Fibroblast of lung (primary cell): ENCODE measurements around the gene RERE.

Experiments used
- EZH2 ChIP-seq: IDR thresholded peaks from 2 replicates; pipeline ENCODE4 v1.5.1; 2012; ENCODE audit warnings: low read length, control low read depth, mild to moderate bottlenecking; ENCODE audit errors: missing control alignments
- TF ChIP-seq, protein P1 (sequence below), 2 donors: IDR thresholded peaks in 1 of 2; conservative IDR thresholded peaks in 1 of 2; 1 replicate in 1 of 2; 2 replicates in 1 of 2; pipeline ENCODE4 v1.5.1; 2011 to 2012; ENCODE audit warnings: low read length in 2 of 2, control low read depth in 1 of 2, inconsistent platforms in 1 of 2, low read depth in 1 of 2, mild to moderate bottlenecking in 1 of 2

DNA sequence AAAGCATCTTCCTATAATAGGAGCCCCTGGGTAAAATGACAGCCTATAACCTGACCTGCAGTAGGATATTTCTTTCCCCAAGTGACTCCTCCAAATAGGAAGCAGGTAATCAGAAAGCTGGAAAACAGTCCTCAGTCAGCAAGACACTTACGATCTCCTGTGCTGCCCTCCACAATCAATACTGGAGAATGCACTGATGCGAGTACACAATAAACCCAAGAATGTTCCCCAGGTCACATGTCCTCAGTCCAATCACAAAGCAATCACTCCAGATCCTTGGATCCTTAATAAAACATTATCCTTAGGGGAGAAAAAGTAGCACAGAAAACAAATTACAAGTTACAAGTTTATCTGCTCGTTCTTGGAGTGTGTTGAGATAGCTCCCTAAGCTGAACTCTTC is 266.4 kb downstream of the RERE start:
- TF ChIP-seq, protein P1, sequence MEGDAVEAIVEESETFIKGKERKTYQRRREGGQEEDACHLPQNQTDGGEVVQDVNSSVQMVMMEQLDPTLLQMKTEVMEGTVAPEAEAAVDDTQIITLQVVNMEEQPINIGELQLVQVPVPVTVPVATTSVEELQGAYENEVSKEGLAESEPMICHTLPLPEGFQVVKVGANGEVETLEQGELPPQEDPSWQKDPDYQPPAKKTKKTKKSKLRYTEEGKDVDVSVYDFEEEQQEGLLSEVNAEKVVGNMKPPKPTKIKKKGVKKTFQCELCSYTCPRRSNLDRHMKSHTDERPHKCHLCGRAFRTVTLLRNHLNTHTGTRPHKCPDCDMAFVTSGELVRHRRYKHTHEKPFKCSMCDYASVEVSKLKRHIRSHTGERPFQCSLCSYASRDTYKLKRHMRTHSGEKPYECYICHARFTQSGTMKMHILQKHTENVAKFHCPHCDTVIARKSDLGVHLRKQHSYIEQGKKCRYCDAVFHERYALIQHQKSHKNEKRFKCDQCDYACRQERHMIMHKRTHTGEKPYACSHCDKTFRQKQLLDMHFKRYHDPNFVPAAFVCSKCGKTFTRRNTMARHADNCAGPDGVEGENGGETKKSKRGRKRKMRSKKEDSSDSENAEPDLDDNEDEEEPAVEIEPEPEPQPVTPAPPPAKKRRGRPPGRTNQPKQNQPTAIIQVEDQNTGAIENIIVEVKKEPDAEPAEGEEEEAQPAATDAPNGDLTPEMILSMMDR (conservative IDR thresholded peaks at IDR 0.05 in 1 of 2, IDR thresholded peaks at IDR 0.05 in 1 of 2; ENCODE audit: low read depth in 1 of 2, low read length in 2 of 2), result no peak
- no peak for TF ChIP-seq EZH2
